SU-DHL-6 (cell line): Measurements from ENCODE around the gene EIF5A2.

ENCODE experiments used
- EZH2phosphoT487 ChIP-seq: fragments of 200-600 bp; sonication (generic), shearing (Covaris generic); conservative IDR thresholded peaks from 2 replicates; pipeline ENCODE4 v1.6.1; 2018; ENCODE audit warnings: mild to moderate bottlenecking, antibody characterized with exemption, low read length, moderate library complexity, mixed read lengths
- TF ChIP-seq, protein P1 (sequence below): fragments of 200-600 bp; sonication (generic); IDR thresholded peaks from one replicate; pipeline ENCODE4 v1.5.1; 2017; ENCODE audit warnings: antibody characterized with exemption, mild to moderate bottlenecking, low read length, moderate library complexity; ENCODE audit not compliant: insufficient read depth, poor library complexity, severe bottlenecking

DNA sequence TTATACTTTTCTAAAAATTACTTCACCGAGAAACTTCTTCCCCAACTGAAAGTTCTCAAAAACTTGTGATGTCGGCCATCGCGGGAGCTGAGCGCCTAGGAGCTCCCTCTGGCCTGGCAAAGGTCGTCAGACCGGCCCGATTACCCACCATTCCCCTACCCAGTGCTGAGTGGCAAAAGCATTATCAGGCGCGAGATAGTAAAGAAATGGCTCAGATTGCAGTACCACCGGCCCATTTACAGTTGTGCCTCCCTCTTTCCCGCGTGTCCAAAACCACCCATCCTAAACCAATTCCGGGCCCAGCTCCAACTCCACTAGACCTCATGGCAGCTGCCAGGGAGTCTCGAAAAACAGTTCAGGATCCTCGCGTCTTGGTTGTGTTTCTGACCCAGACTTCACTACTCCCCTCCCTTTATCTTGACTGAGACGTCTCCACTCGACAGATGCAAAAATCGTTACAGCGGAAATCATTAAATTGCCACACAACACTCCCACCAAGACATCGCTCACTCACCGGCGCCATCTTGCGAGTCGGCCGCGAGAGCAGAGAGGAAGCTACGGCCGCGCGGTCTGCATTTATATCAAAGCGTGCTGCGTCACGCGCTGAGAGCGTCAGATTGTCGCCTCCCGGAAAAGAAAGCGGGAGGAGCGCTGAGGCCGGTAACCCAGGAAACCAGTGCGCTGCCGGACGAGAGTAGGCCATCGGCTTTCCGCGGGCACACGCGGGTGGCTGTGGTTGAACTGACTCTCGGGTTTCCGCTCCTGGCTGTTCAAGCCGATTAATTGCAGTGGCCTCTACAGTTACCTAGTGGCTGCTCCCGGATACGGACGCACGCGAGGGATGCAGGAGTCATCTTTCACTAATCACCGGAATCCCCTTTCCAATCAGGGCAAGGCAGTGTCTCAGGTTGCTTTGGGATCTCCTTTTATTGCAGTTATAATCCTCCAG lies 38.5 kb downstream of the EIF5A2 start, which contains the start of gene RPL22L1:
- TF ChIP-seq, protein P1, sequence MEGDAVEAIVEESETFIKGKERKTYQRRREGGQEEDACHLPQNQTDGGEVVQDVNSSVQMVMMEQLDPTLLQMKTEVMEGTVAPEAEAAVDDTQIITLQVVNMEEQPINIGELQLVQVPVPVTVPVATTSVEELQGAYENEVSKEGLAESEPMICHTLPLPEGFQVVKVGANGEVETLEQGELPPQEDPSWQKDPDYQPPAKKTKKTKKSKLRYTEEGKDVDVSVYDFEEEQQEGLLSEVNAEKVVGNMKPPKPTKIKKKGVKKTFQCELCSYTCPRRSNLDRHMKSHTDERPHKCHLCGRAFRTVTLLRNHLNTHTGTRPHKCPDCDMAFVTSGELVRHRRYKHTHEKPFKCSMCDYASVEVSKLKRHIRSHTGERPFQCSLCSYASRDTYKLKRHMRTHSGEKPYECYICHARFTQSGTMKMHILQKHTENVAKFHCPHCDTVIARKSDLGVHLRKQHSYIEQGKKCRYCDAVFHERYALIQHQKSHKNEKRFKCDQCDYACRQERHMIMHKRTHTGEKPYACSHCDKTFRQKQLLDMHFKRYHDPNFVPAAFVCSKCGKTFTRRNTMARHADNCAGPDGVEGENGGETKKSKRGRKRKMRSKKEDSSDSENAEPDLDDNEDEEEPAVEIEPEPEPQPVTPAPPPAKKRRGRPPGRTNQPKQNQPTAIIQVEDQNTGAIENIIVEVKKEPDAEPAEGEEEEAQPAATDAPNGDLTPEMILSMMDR = no peak
- no peak for TF ChIP-seq EZH2phosphoT487
